IMR-90 (cell line): Measurements from ENCODE around the gene NT5E. TPM values are rescaled to one million over a fixed set of nuclear protein-coding genes. Genes with fewer than 3 reads are reported as not detected.

Experiments used
- ATAC-seq: fragments of 200-7000 bp; cut with Tn5 transposase; 2 replicates; pipeline ENCODE4 v1.9.1; 2020; ENCODE audit warnings: low read depth, mild to moderate bottlenecking, moderate library complexity
- BruUV-seq: library from RNA; stranded (reverse); fragments of 400-500 nt; replicated peaks from 2 replicates; lab custom pipeline; 2021; lab: Mats Ljungman, UMichigan
- CTCF ChIA-PET: fragments of 300-600 bp; formaldehyde crosslinking; extraction: SDS; loops from one replicate; lab custom pipeline; 2021; ENCODE audit warnings: antibody characterized with exemption; lab: Yijun Ruan, JAX
- POLR2A ChIA-PET: fragments of 300-600 bp; sonication (Branson Sonifier 250); formaldehyde crosslinking; loops from one replicate; lab custom pipeline; 2022; ENCODE audit warnings: antibody characterized with exemption; ENCODE audit not compliant: unreplicated experiment; lab: Charles Lee
- DNase-seq: peaks from one replicate; pipeline ENCODE4 v3.0.0; 2013
- H2AFZ ChIP-seq: replicated peaks from 2 replicates; pipeline ENCODE3; 2013; ENCODE audit warnings: low read length, mild to moderate bottlenecking; ENCODE audit not compliant: poor library complexity
- H2AK5ac ChIP-seq: 2 replicates; pipeline ENCODE4 v1.6.1; 2013; ENCODE audit warnings: low read depth, low read length, inconsistent platforms
- H2AK9ac ChIP-seq: replicated peaks from 2 replicates; pipeline ENCODE3; 2013; ENCODE audit warnings: mild to moderate bottlenecking, low read depth, low read length, moderate library complexity; ENCODE audit not compliant: poor library complexity
- H2BK120ac ChIP-seq: 2 replicates; pipeline ENCODE4 v1.6.1; 2013; ENCODE audit warnings: low read depth, low read length, inconsistent platforms
- H2BK15ac ChIP-seq: 3 replicates; pipeline ENCODE4 v1.6.1; 2013; ENCODE audit warnings: low read depth, low read length, inconsistent platforms
- H2BK20ac ChIP-seq: 2 replicates; pipeline ENCODE4 v1.6.1; 2013; ENCODE audit warnings: low read depth, mild to moderate bottlenecking, inconsistent platforms, low read length, moderate library complexity
- H2BK5ac ChIP-seq: 2 replicates; pipeline ENCODE4 v1.6.1; 2013; ENCODE audit warnings: mild to moderate bottlenecking, low read depth, low read length, inconsistent platforms; ENCODE audit not compliant: poor library complexity, severe bottlenecking
- H3K14ac ChIP-seq: replicated peaks from 2 replicates; pipeline ENCODE4 v1.6.1; 2013; ENCODE audit warnings: low read depth, low read length, inconsistent platforms
- H3K18ac ChIP-seq: 2 replicates; pipeline ENCODE4 v1.6.1; 2013; ENCODE audit warnings: low read depth, low read length, control low read depth
- H3K23ac ChIP-seq: 2 replicates; pipeline ENCODE4 v1.6.1; 2013; ENCODE audit warnings: low read depth, low read length, inconsistent platforms
- H3K27ac ChIP-seq: 2 replicates; pipeline ENCODE4 v1.5.1; 2013; ENCODE audit warnings: mild to moderate bottlenecking, control low read depth, low read length; ENCODE audit not compliant: insufficient read depth
- H3K27me3 ChIP-seq: 2 replicates; pipeline ENCODE4 v1.6.1; 2013; ENCODE audit warnings: low read length; ENCODE audit not compliant: control insufficient read depth, insufficient read depth
- H3K36me3 ChIP-seq: 2 replicates; pipeline ENCODE4 v1.6.1; 2013; ENCODE audit warnings: low read length, mixed read lengths; ENCODE audit not compliant: control insufficient read depth, insufficient read depth
- H3K4ac ChIP-seq: 2 replicates; pipeline ENCODE4 v1.6.1; 2013; ENCODE audit warnings: low read depth, low read length, inconsistent platforms
- H3K4me1 ChIP-seq: 2 replicates; pipeline ENCODE4 v1.6.1; 2013; ENCODE audit warnings: low read length, mixed read lengths; ENCODE audit not compliant: control insufficient read depth, insufficient read depth
- H3K4me2 ChIP-seq: 2 replicates; pipeline ENCODE4 v1.6.1; 2013; ENCODE audit warnings: low read depth, mild to moderate bottlenecking, control low read depth, low read length, moderate library complexity
- H3K4me3 ChIP-seq: 2 replicates; pipeline ENCODE4 v1.5.1; 2013; ENCODE audit warnings: low read depth, mild to moderate bottlenecking, control low read depth, low read length, moderate library complexity; ENCODE audit not compliant: insufficient read depth
- H3K56ac ChIP-seq: 2 replicates; pipeline ENCODE4 v1.6.1; 2013; ENCODE audit warnings: low read length, inconsistent platforms; ENCODE audit not compliant: insufficient read depth; ENCODE audit errors: extremely low read depth
- H3K79me1 ChIP-seq, 2 experiments: 2 replicates each; pipeline ENCODE4 v1.6.1; 2013; ENCODE audit warnings: low read length in 2 of 2, inconsistent platforms in 1 of 2, low read depth in 1 of 2
- H3K9ac ChIP-seq: 2 replicates; pipeline ENCODE4 v1.6.1; 2013; ENCODE audit warnings: low read depth, low read length, control low read depth
- H3K9me1 ChIP-seq: 2 replicates; pipeline ENCODE4 v1.6.1; 2013; ENCODE audit warnings: low read length, inconsistent platforms; ENCODE audit not compliant: insufficient read depth
- H3K9me3 ChIP-seq: 2 replicates; pipeline ENCODE4 v1.6.1; 2013; ENCODE audit warnings: low read length; ENCODE audit not compliant: control insufficient read depth, insufficient read depth
- H4K20me1 ChIP-seq: 2 replicates; pipeline ENCODE4 v1.6.1; 2013; ENCODE audit warnings: low read length, inconsistent platforms; ENCODE audit not compliant: insufficient read depth
- H4K5ac ChIP-seq: 2 replicates; pipeline ENCODE4 v1.6.1; 2013; ENCODE audit warnings: mild to moderate bottlenecking, low read depth, low read length, control low read depth
- H4K8ac ChIP-seq, 2 experiments: 2 replicates each; pipeline ENCODE4 v1.6.1; 2013; ENCODE audit warnings: low read depth in 2 of 2, low read length in 2 of 2, control low read depth in 1 of 2, inconsistent platforms in 1 of 2
- H4K91ac ChIP-seq: 2 replicates; pipeline ENCODE4 v1.6.1; 2013; ENCODE audit warnings: low read depth, low read length, inconsistent platforms; ENCODE audit not compliant: insufficient read depth
- BHLHE40 ChIP-seq: fragments of 150-350 bp; IDR thresholded peaks from 2 replicates; pipeline ENCODE4 v1.6.1; 2016; ENCODE audit warnings: mild to moderate bottlenecking, low read depth, low read length
- CHD1 ChIP-seq: IDR thresholded peaks from 2 replicates; pipeline ENCODE4 v1.6.1; 2012; ENCODE audit warnings: low read depth, low read length, improper control_type of control experiment
- MAFK ChIP-seq: IDR thresholded peaks from 2 replicates; pipeline ENCODE4 v1.6.1; 2012; ENCODE audit warnings: low read depth, low read length, improper control_type of control experiment
- MAZ ChIP-seq: IDR thresholded peaks from 2 replicates; pipeline ENCODE4 v1.6.1; 2012; ENCODE audit warnings: low read depth, mild to moderate bottlenecking, low read length, improper control_type of control experiment, moderate library complexity, borderline replicate concordance
- POLR2A ChIP-seq: IDR thresholded peaks from 2 replicates; pipeline ENCODE4 v1.6.1; 2012; ENCODE audit warnings: mild to moderate bottlenecking, low read depth, low read length
- RAD21 ChIP-seq: IDR thresholded peaks from 2 replicates; pipeline ENCODE4 v1.6.1; 2012; ENCODE audit warnings: low read length, improper control_type of control experiment
- RCOR1 ChIP-seq: IDR thresholded peaks from 2 replicates; pipeline ENCODE4 v1.6.1; 2012; ENCODE audit warnings: mild to moderate bottlenecking, low read length, improper control_type of control experiment; ENCODE audit not compliant: insufficient replicate concordance
- WGBS, 2 experiments: methylation state at CpG; one replicate each; pipeline versions ENCODE4 v1.1.5 to v1.1.7; 2013; ENCODE audit warnings: missing lambda C conversion rate in 2 of 2; ENCODE audit not compliant: insufficient read length in 1 of 2; ENCODE audit errors: extremely low coverage in 2 of 2; 5-methylcytosine and 5-hydroxymethylcytosine counted together
- dilution Hi-C: fragments of 300-500 bp; cut with HindIII; formaldehyde crosslinking; loops from one replicate; pipeline ENCODE4 v1.14.3; 2018; ENCODE audit warnings: low sequenced_read_pairs; ENCODE audit not compliant: unreplicated experiment
- in situ Hi-C: fragments of 300-500 bp; cut with MboI; formaldehyde crosslinking; loops from 3 replicates; pipeline ENCODE4 v1.14.3; 2019; ENCODE audit warnings: low sequenced_read_pairs, inconsistent platforms, mixed read lengths
- intact Hi-C: fragments of 100-400 bp; cut with micrococcal nuclease; formaldehyde crosslinking; loops from 2 replicates; pipeline ENCODE4 v1.10.0; 2022
- polyA plus RNA-seq, 3 experiments: library from polyadenylated mRNA; depleted of rRNA; stranded (reverse); fragments of >200 nt; gene quantifications; 2 replicates each; pipeline ENCODE4 v1.2.3, GENCODE V29; 2012; ENCODE audit warnings: low replicate concordance in 1 of 3
- total RNA-seq: library from RNA; depleted of rRNA; stranded (reverse); fragments of >200 nt; gene quantifications from 2 replicates; pipeline ENCODE4 v1.2.3, GENCODE V29; 2012

The NT5E gene
- total and polyA plus RNA-seq, 2 of the 4 experiments (the other 2 are of a cell fraction): 153 to 280 TPM

DNA sequence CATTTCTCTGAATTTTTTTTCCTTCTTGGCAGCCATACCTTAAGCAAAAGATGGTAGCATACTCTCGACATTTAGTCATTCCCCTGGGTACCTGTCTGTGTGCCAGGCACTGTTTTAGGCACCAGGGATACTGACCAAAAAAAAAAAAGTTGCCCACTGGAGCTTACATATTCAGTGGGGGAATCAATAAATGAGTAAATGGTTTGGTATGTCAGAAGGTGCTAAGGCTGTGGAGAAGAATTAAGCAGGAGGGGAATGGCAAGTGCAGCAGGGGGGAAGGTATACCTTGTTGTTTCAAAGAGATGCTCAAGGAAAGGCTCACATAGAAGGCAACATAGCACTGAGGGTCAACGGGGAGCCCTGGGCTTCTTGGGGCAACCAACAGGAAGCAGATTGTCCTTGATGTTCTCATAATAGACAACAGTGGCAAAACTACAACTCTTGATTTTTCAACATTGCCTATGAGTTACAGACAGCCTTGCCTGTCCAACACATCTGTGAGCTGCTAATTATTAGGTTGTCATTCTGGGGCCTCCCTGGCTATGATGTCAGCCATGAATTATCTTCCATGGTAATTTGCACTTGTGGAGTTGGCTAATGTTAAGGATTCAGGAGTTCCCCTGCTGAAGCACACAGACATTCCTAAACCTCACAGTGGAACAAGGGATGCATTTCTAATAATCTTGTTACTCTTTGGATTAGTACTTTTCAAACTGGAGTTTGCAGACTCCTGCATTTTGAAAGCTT, 19.6 kb downstream of the NT5E start:
- peaks cover 39% of the 10 kb centered on the region for H3K9me1 ChIP-seq
- H3K56ac ChIP-seq: no peak overlapping the region
- peak overlapping the region; percentile 52 for H2BK20ac ChIP-seq
- TF ChIP-seq RCOR1 (no peak), POLR2A (no peak), MAFK (no peak), CHD1 (no peak), RAD21 (no peak), BHLHE40 (no peak), MAZ (no peak)
- H2AK5ac ChIP-seq: peak overlapping the region; percentile 29
- H3K9me3 ChIP-seq: no peaks in the 10 kb centered on the region
- no peak for ATAC-seq
- no peaks in the 10 kb centered on the region for H3K27me3 ChIP-seq
- no peak overlapping the region for H3K18ac ChIP-seq
- peak overlapping the region; percentile 64; the same call in 1 of the 2 replicates for H3K14ac ChIP-seq
- POLR2A ChIA-PET: no interaction called here
- H2BK15ac ChIP-seq: peak overlapping the region; percentile 28; the same call in 1 of the 3 replicates
- peak overlapping the region; percentile 28; the same call in 1 of the 2 replicates for H3K4ac ChIP-seq
- BruUV-seq: no TSS peak
- no peak overlapping the region for H3K4me2 ChIP-seq
- peaks cover 3% of the 10 kb centered on the region; the same call in 1 of the 2 replicates for H4K20me1 ChIP-seq
- peaks cover 51 to 80% of the 10 kb centered on the region in 2 experiments for H3K79me1 ChIP-seq
- no peak overlapping the region for H2AFZ ChIP-seq
- in situ Hi-C loops (no loop called here), dilution Hi-C loops (no loop called here), intact Hi-C loops (no loop called here)
- no peak overlapping the region for H4K91ac ChIP-seq
- peaks cover 28% of the 10 kb centered on the region for H3K4me1 ChIP-seq
- H3K27ac ChIP-seq: no peak overlapping the region
- H3K23ac ChIP-seq: peak overlapping the region; percentile 77
- peak overlapping the region; percentile 1 for H2BK5ac ChIP-seq
- no CpG with 5 or more reads among the region's 2 CpGs for WGBS, 2 experiments
- no peak overlapping the region for H3K9ac ChIP-seq
- H2BK120ac ChIP-seq: 0 out of 2 replicates have a peak overlapping the region, but pooled peaks have one; percentile 30
- no peak overlapping the region for H3K4me3 ChIP-seq
- H3K36me3 ChIP-seq: peaks cover 14% of the 10 kb centered on the region
- CTCF ChIA-PET: interaction anchor here (0.9 to 1.7 kb wide), 3 partner anchors 13 to 15 kb away, joined by 3 to 8 read pairs (median 4); no protein-coding TSS in a partner anchor
- DNase-seq: no peak
- no peak overlapping the region for H2AK9ac ChIP-seq
- no peak overlapping the region for H4K5ac ChIP-seq
- no peak overlapping the region for H4K8ac ChIP-seq
